GM23248 (cell line): Measurements from ENCODE around the gene ARHGEF37. TPM values are rescaled to one million over a fixed set of nuclear protein-coding genes. Genes with fewer than 3 reads are reported as not detected.
A peak's percentile ranks its signal among the peaks of the same experiment; 100 is the strongest.

Experiments
- DNase-seq: peaks from one replicate; pipeline ENCODE4 v3.0.0-alpha.2; 2015
- H2AFZ ChIP-seq: fragments of 200-600 bp; sonication (generic); 2 replicates; pipeline ENCODE4 v1.6.1; 2016; ENCODE audit warnings: antibody characterized with exemption
- H3F3A ChIP-seq: fragments of 200-600 bp; sonication (generic); 2 replicates; pipeline ENCODE4 v1.6.1; 2016; ENCODE audit warnings: mild to moderate bottlenecking, antibody characterized with exemption, mixed run types; ENCODE audit not compliant: insufficient read depth
- H3K27ac ChIP-seq: fragments of 200-600 bp; sonication (generic); 2 replicates; pipeline ENCODE4 v1.5.1; 2016; ENCODE audit warnings: mild to moderate bottlenecking
- H3K27me3 ChIP-seq: fragments of 200-600 bp; sonication (generic); replicated peaks from 2 replicates; pipeline ENCODE4 v1.6.1; 2016; ENCODE audit warnings: mild to moderate bottlenecking; ENCODE audit not compliant: insufficient read depth
- H3K36me3 ChIP-seq: fragments of 200-600 bp; sonication (generic); 2 replicates; pipeline ENCODE4 v1.6.1; 2016; ENCODE audit warnings: low read depth, mild to moderate bottlenecking
- H3K4me1 ChIP-seq: fragments of 200-600 bp; sonication (generic); 2 replicates; pipeline ENCODE4 v1.6.1; 2016; ENCODE audit warnings: mild to moderate bottlenecking; ENCODE audit not compliant: insufficient read depth
- H3K4me2 ChIP-seq: fragments of 200-600 bp; sonication (generic); one replicate; pipeline ENCODE4 v1.6.1; 2016; ENCODE audit warnings: mild to moderate bottlenecking; ENCODE audit not compliant: unreplicated experiment
- H3K4me3 ChIP-seq: fragments of 200-600 bp; sonication (generic); 2 replicates; pipeline ENCODE4 v1.5.1; 2016; ENCODE audit warnings: mild to moderate bottlenecking
- H3K79me2 ChIP-seq: fragments of 200-600 bp; sonication (generic); 2 replicates; pipeline ENCODE4 v1.6.1; 2016; ENCODE audit warnings: mild to moderate bottlenecking; ENCODE audit not compliant: insufficient read depth
- H3K9ac ChIP-seq: fragments of 200-600 bp; sonication (generic); 2 replicates; pipeline ENCODE4 v1.6.1; 2016; ENCODE audit warnings: mild to moderate bottlenecking
- H3K9me2 ChIP-seq: fragments of 200-600 bp; sonication (generic); 2 replicates; pipeline ENCODE4 v1.6.1; 2016; ENCODE audit warnings: mixed run types, mild to moderate bottlenecking, moderate library complexity; ENCODE audit not compliant: insufficient read depth
- H3K9me3 ChIP-seq: fragments of 200-600 bp; sonication (generic); one replicate; pipeline ENCODE4 v1.6.1; 2017; ENCODE audit warnings: low read depth
- H4K20me1 ChIP-seq: fragments of 200-600 bp; sonication (generic); 2 replicates; pipeline ENCODE4 v1.6.0; 2016; ENCODE audit not compliant: insufficient read depth
- EZH2 ChIP-seq: fragments of 200-600 bp; sonication (generic); IDR thresholded peaks from 2 replicates; pipeline ENCODE4 v1.6.1; 2018; ENCODE audit warnings: antibody characterized with exemption, mild to moderate bottlenecking; ENCODE audit not compliant: insufficient read depth, poor library complexity, severe bottlenecking
- EZH2phosphoT487 ChIP-seq: fragments of 200-600 bp; sonication (generic); IDR thresholded peaks from 2 replicates; pipeline ENCODE4 v1.6.1; 2018; ENCODE audit warnings: antibody characterized with exemption, moderate library complexity, mild to moderate bottlenecking, low read depth; ENCODE audit not compliant: insufficient read depth
- WGBS, 2 experiments: methylation state at CpG; one replicate each; pipeline ENCODE4 v1.1.6; 2015 to 2017; ENCODE audit warnings: low lambda C conversion rate in 2 of 2, low coverage in 1 of 2; ENCODE audit errors: missing lambda C conversion rate in 2 of 2; 5-methylcytosine and 5-hydroxymethylcytosine counted together
- in situ Hi-C: fragments of 300-500 bp; cut with MboI; formaldehyde crosslinking; loops from 2 replicates; pipeline ENCODE4 v1.15.0; 2020
- polyA plus RNA-seq: library from polyadenylated mRNA; unstranded; fragments of >200 nt; fragmentation: Nextera tagmentation; extraction: Ambion mirVana; gene quantifications from 2 replicates; pipeline ENCODE4 v1.2.1, GENCODE V29; 2016
- total RNA-seq: library from RNA; depleted of rRNA; stranded (reverse); fragments of >200 nt; shearing (Covaris generic); gene quantifications from 2 replicates; pipeline ENCODE4 v1.2.3, GENCODE V29; 2014

Gene ARHGEF37
- total and polyA plus RNA-seq, 2 experiments from 2014 or later: 0.51 to 0.97 TPM

DNA sequence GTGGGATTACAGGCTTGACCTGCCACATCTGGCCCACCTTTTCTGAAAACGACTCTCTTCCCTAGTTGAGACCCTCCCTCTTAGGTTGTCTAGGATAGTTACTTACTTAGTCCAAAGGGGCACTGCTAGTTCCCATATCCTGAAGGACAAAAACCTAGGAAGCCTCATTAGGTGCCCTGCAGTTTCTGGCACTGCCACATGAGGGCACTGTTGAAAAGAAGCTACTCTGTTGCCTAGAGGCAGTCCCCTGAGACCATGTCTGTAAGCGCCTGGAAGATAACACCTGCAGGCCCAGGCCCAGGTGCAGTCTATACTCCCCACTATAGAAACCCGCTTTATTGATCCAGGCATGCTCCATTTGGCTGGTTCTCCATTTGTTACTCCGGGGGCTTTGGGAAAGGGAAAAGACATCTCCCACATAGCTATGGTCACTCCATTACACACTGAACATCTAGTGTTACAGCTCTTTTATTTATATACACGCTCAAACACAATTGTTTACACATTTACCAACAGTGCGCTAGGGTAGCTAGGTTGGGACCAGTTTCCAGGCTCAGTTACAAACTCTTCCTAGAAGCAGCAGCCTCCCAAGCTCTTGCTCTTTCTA lies 75.4 kb downstream of the ARHGEF37 start:
- H2AFZ ChIP-seq: no peak overlapping the region
- no peak overlapping the region for H3K4me2 ChIP-seq
- no peaks in the 10 kb centered on the region for H3K79me2 ChIP-seq
- peak; percentile 29 for DNase-seq
- H3K9me3 ChIP-seq: no peaks in the 10 kb centered on the region
- H3K9ac ChIP-seq: no peak overlapping the region
- H4K20me1 ChIP-seq: no peaks in the 10 kb centered on the region
- no peak overlapping the region for H3K27ac ChIP-seq
- in situ Hi-C loops: no loop called here
- no peak overlapping the region for H3K4me3 ChIP-seq
- TF ChIP-seq EZH2: no peak
- TF ChIP-seq EZH2phosphoT487: no peak
- 32 to 33% methylated on average over 6 of the region's 6 CpGs for WGBS, 2 experiments
- H3K36me3 ChIP-seq: no peaks in the 10 kb centered on the region
- H3K27me3 ChIP-seq: peaks cover 14% of the 10 kb centered on the region; the same call in 1 of the 2 replicates
- H3K4me1 ChIP-seq: no peaks in the 10 kb centered on the region
- no peaks in the 10 kb centered on the region for H3F3A ChIP-seq
- no peaks in the 10 kb centered on the region for H3K9me2 ChIP-seq

DNA sequence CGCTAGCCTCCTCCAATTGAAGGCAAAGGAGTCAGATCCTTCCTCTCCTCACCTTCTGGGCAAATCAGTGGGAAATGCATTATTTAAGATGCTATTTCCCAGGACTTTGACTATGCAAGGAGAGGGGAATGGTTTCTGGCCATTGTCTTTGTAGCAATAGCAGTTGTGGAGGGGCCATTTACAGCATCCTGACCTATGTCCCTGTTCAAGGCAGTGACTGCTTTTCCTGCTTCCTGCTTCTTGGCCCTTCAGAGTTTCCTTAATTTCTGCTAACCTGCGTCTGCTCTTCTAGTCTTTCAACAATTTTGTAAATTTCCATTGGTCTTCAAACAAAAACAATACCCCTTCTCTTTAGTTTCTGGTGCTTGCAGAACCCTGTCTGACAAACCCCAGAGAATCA lies 76.0 kb downstream of the ARHGEF37 start:
- peaks cover 14% of the 10 kb centered on the region; the same call in 1 of the 2 replicates for H3K27me3 ChIP-seq
- 82 to 90% methylated on average over 2 of the region's 2 CpGs for WGBS, 2 experiments
- H3K79me2 ChIP-seq: no peaks in the 10 kb centered on the region
- H3F3A ChIP-seq: no peaks in the 10 kb centered on the region
- no peaks in the 10 kb centered on the region for H3K9me3 ChIP-seq
- H3K27ac ChIP-seq: no peak overlapping the region
- no peaks in the 10 kb centered on the region for H4K20me1 ChIP-seq
- no peak overlapping the region for H2AFZ ChIP-seq
- in situ Hi-C loops: no loop called here
- no peaks in the 10 kb centered on the region for H3K9me2 ChIP-seq
- H3K36me3 ChIP-seq: no peaks in the 10 kb centered on the region
- no peak overlapping the region for H3K4me3 ChIP-seq
- no peak for DNase-seq
- H3K9ac ChIP-seq: no peak overlapping the region
- H3K4me1 ChIP-seq: no peaks in the 10 kb centered on the region
- H3K4me2 ChIP-seq: no peak overlapping the region
- TF ChIP-seq EZH2phosphoT487 (no peak), EZH2 (no peak)

DNA sequence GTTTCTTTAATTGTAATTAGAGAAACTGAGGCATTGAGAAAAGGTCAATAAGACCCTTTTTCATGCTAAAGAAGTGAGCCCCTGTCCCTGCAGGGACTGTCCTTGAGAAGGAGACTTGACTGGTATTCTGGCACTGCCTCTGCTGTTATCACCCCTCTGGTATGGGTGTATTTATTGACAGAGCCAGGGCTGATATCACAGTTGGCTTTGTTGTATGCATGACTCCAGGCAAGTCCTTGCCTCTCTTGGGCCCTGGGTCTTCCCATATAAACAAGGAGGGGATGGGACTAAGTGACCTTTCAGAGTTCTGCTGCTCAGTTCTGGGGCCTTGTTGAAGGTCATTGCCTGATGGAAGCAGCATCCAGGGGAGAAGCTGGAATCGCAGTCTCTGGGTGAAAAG lies 77.0 kb downstream of the ARHGEF37 start:
- H3K79me2 ChIP-seq: no peaks in the 10 kb centered on the region
- H3K9me2 ChIP-seq: no peaks in the 10 kb centered on the region
- DNase-seq: no peak
- H3K4me2 ChIP-seq: no peak overlapping the region
- H3K9ac ChIP-seq: no peak overlapping the region
- H3K9me3 ChIP-seq: no peaks in the 10 kb centered on the region
- no peak overlapping the region for H3K27ac ChIP-seq
- no peak overlapping the region for H3K4me3 ChIP-seq
- H2AFZ ChIP-seq: no peak overlapping the region
- H3F3A ChIP-seq: no peaks in the 10 kb centered on the region
- no peak for TF ChIP-seq EZH2phosphoT487
- H4K20me1 ChIP-seq: no peaks in the 10 kb centered on the region
- 95 to 100% methylated on average over 1 of the region's 1 CpG for WGBS, 2 experiments
- H3K4me1 ChIP-seq: no peaks in the 10 kb centered on the region
- no peaks in the 10 kb centered on the region for H3K36me3 ChIP-seq
- H3K27me3 ChIP-seq: peaks cover 17% of the 10 kb centered on the region; the same call in 1 of the 2 replicates
- in situ Hi-C loops: no loop called here

DNA sequence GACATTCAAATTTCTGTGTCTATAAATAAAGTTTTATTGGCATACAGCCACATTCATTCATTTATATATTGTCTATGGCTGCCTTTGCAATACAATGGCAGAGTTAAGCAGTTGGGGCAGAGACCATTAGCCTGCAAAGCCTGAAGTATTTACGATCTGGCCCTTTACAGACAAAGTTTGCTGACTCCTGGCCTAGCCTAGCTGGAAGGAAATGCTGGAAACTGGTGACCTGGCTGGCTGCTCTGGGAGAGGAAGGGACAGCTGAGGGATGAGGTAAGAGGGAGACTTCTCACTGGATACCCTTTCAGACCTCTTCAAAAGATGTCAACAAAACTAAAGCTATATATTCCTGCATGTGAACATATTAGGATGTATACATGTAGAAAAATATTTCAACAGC lies 82.8 kb downstream of the ARHGEF37 start:
- H3K9ac ChIP-seq: no peak overlapping the region
- in situ Hi-C loops: no loop called here

More for the DNA sequence above, 82.8 kb downstream of the ARHGEF37 start:
- Histone ChIP-seq H3K27me3 (peaks cover 3% of the 10 kb centered on the region; the same call in 1 of the 2 replicates), H3K4me2 (no peak overlapping the region), H3K4me1 (no peaks in the 10 kb centered on the region), H3K36me3 (no peaks in the 10 kb centered on the region), H3K4me3 (no peak overlapping the region), H3K79me2 (no peaks in the 10 kb centered on the region), H3K9me3 (no peaks in the 10 kb centered on the region), H3K9me2 (no peaks in the 10 kb centered on the region), H3K27ac (no peak overlapping the region), H3F3A (no peaks in the 10 kb centered on the region), H4K20me1 (no peaks in the 10 kb centered on the region), H2AFZ (no peak overlapping the region)
- TF ChIP-seq EZH2 (no peak), EZH2phosphoT487 (no peak)
- WGBS, 2 experiments: 21 to 25% methylated on average over 1 of the region's 1 CpG
- no peak for DNase-seq
